Endothelial cell (in vitro differentiated cells): ENCODE data around the gene MGRN1. TPM values are rescaled to one million over a fixed set of nuclear protein-coding genes. Genes with fewer than 3 reads are reported as not detected.

ENCODE experiments used
- DNase-seq: peaks from one replicate; pipeline ENCODE4 v3.0.0; 2021; ENCODE audit warnings: low spot score
- H3K27ac Mint-ChIP-seq: one replicate; pipeline ENCODE4 v1.8.0; 2021; ENCODE audit warnings: mixed read lengths, inconsistent platforms; ENCODE audit not compliant: unreplicated experiment
- H3K27me3 Mint-ChIP-seq: one replicate; pipeline ENCODE4 v1.8.0; 2021; ENCODE audit warnings: mild to moderate bottlenecking, moderate library complexity, mixed read lengths, inconsistent platforms; ENCODE audit not compliant: unreplicated experiment
- H3K36me3 Mint-ChIP-seq: one replicate; pipeline ENCODE4 v1.8.0; 2021; ENCODE audit warnings: mild to moderate bottlenecking, low read depth, mixed read lengths, inconsistent platforms; ENCODE audit not compliant: unreplicated experiment
- H3K4me1 Mint-ChIP-seq: one replicate; pipeline ENCODE4 v1.8.0; 2021; ENCODE audit warnings: mild to moderate bottlenecking, mixed read lengths, inconsistent platforms; ENCODE audit not compliant: unreplicated experiment
- H3K4me3 Mint-ChIP-seq: one replicate; pipeline ENCODE4 v1.8.0; 2021; ENCODE audit warnings: mild to moderate bottlenecking, mixed read lengths, inconsistent platforms; ENCODE audit not compliant: unreplicated experiment
- H3K9me3 Mint-ChIP-seq: one replicate; pipeline ENCODE4 v1.8.0; 2021; ENCODE audit warnings: mixed read lengths, inconsistent platforms; ENCODE audit not compliant: unreplicated experiment
- total RNA-seq: library from RNA; stranded (reverse); fragmentation: NEBNext Ultra II Directional; extraction: Animal tissue kit (Norgen Biotek cat#: 25700); gene quantifications from one replicate; pipeline ENCODE4 v1.2.1, GENCODE V29; 2021; ENCODE audit not compliant: unreplicated experiment
- TF ChIP-seq, protein P1 (sequence below): fragments of 200-600 bp; sonication (generic); IDR thresholded peaks from one replicate; pipeline ENCODE4 v1.5.0; 2021; ENCODE audit warnings: antibody characterized with exemption; ENCODE audit not compliant: unreplicated experiment

MGRN1 gene
- total RNA-seq, 1 donor from 2014 or later: 82.5 TPM

DNA sequence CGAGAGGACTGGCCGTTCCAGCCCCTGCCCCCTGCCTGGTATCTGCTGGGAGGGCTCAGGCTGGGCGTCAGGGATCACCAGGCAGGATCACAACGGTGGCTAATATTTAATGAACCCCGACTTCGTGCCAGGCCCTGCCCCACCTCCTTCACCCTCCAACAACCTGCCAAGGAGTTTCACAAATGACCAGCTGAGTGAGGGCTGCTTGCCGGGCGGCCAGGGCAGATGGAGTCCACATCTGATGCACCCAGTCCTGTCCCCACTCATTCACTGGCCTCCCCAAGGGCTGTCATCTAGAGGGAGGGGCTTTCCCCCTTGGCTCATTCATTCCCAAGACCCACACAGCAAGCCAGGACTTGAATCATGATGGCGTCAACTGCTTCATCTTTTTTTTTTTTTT lies 27.5 kb upstream of the MGRN1 start:
- H3K36me3 Mint-ChIP-seq: no peaks in the 10 kb centered on the region
- H3K4me1 Mint-ChIP-seq: peaks cover 4% of the 10 kb centered on the region
- no peak for DNase-seq
- TF ChIP-seq, protein P1, sequence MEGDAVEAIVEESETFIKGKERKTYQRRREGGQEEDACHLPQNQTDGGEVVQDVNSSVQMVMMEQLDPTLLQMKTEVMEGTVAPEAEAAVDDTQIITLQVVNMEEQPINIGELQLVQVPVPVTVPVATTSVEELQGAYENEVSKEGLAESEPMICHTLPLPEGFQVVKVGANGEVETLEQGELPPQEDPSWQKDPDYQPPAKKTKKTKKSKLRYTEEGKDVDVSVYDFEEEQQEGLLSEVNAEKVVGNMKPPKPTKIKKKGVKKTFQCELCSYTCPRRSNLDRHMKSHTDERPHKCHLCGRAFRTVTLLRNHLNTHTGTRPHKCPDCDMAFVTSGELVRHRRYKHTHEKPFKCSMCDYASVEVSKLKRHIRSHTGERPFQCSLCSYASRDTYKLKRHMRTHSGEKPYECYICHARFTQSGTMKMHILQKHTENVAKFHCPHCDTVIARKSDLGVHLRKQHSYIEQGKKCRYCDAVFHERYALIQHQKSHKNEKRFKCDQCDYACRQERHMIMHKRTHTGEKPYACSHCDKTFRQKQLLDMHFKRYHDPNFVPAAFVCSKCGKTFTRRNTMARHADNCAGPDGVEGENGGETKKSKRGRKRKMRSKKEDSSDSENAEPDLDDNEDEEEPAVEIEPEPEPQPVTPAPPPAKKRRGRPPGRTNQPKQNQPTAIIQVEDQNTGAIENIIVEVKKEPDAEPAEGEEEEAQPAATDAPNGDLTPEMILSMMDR: no peak
- no peak overlapping the region for H3K27ac Mint-ChIP-seq
- H3K9me3 Mint-ChIP-seq: no peaks in the 10 kb centered on the region
- peaks cover 12% of the 10 kb centered on the region for H3K27me3 Mint-ChIP-seq
- H3K4me3 Mint-ChIP-seq: no peak overlapping the region

DNA sequence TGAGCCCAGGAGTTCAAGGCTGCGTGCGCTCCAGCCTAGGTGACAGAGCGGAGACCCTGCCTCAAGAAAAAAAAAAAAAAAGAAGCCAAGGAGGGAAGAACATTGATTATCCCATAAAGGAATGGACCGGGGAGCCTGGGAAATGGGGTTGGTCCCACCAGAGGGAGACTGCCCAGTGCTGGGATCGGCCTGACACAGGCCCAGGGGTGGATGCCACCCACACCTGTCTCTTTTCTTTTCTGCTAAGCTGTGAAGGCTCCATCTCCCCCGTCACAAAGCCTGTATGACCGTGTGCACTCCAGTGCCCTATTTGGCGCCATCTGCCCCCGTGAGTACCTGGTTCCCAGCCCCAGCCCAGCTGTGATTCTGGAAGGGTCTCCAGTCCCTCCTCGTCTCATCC lies 25.6 kb upstream of the MGRN1 start:
- Mint-ChIP-seq H3K36me3 (no peaks in the 10 kb centered on the region), H3K27me3 (peaks cover 12% of the 10 kb centered on the region), H3K9me3 (no peaks in the 10 kb centered on the region), H3K27ac (no peak overlapping the region), H3K4me1 (peaks cover 4% of the 10 kb centered on the region), H3K4me3 (no peak overlapping the region)
- no peak for DNase-seq
- TF ChIP-seq, protein P1: no peak

DNA sequence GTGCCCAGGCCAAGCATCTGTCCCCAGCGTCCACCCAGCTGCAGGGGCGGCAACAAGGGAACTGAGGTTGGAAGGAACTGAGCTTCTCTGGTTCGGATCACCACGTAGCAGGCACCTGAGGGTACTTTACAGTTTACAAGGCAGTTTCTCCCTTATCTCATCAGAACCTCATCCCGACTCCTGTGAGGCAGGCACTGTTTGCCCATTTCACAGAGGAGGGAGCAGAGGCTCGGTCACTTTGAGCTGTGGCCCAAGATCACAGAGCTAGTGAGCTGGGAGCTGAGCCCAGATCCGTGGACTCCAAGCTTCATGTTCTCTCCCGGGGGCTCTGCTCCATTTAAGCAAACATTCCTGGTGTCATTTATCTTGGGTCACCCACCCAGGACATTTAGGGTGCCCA lies 25.1 kb upstream of the MGRN1 start:
- Mint-ChIP-seq H3K27me3 (peaks cover 12% of the 10 kb centered on the region), H3K27ac (no peak overlapping the region), H3K4me3 (no peak overlapping the region), H3K9me3 (no peaks in the 10 kb centered on the region), H3K36me3 (no peaks in the 10 kb centered on the region), H3K4me1 (peaks cover 4% of the 10 kb centered on the region)
- no peak for DNase-seq
- TF ChIP-seq, protein P1: no peak

DNA sequence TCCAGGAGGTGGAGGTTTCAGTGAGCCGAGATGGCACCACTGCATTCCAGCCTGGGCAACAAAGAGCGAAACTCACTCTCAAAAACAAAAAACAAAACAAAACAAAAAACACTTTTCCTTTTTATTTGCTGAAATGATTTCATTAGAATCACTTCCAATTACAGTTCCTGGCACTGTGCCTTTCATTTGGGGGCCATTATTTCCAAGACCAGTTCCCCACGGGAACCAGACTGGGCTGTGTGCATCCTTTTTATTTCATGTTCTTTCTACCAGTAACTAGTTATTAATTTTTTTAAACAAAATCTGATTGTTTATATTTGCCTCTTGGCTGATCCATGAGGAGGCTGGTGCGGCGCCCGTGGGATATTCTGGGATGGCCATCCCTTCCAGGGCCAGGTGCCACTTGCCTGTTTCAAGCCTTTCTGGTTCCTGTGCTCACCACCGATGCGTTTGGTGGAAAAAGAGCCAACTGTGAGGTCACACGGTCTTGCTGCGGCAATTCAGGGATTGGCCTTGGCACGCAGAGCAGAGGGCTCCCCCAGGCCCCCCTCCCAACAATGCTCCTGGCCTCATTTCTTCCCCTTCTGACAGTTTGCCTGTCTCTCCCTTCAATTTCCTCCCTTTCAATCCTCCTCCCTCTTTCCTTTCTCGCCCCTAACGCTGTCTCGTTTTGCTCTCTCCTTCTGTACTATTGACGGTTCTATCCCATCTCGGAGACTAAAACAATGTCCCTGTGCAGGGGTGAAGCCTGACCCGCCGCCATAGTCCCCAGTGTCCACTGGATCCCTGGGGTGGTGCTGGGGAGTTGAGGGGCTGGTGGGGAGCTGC lies 23.4 kb upstream of the MGRN1 start:
- H3K9me3 Mint-ChIP-seq: no peaks in the 10 kb centered on the region
- H3K27me3 Mint-ChIP-seq: peaks cover 8% of the 10 kb centered on the region
- TF ChIP-seq, protein P1: no peak
- H3K4me3 Mint-ChIP-seq: no peak overlapping the region
- peaks cover 2% of the 10 kb centered on the region for H3K36me3 Mint-ChIP-seq
- no peak for DNase-seq
- H3K4me1 Mint-ChIP-seq: peaks cover 4% of the 10 kb centered on the region
- peak overlapping the region; percentile 57 for H3K27ac Mint-ChIP-seq

DNA sequence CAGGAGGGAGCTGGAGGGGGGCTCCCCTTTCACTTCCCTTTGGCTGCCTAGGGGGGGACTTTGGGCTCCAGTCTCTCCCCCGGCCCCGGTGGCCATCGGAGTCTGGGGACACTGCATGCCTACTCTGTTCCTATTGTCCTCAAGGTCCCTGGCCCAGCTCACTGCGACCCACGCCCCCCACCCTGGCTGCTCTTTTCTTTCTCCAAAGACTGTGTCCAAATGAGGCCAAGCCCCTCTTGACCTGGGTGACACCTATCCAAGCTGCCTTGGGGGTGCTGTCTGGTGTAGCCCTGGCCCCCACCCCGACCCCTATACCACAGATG lies 22.8 kb upstream of the MGRN1 start:
- Mint-ChIP-seq H3K9me3 (no peaks in the 10 kb centered on the region), H3K27ac (no peak overlapping the region), H3K4me3 (no peak overlapping the region), H3K36me3 (peaks cover 3% of the 10 kb centered on the region), H3K4me1 (peaks cover 4% of the 10 kb centered on the region), H3K27me3 (peaks cover 8% of the 10 kb centered on the region)
- TF ChIP-seq, protein P1: no peak
- no peak for DNase-seq
